Prostate gland (tissue), 2 donors: ENCODE results near the gene FTL. TPM values are rescaled to one million over a fixed set of nuclear protein-coding genes. Genes with fewer than 3 reads are reported as not detected.
A peak's percentile ranks its signal among the peaks of the same experiment; 100 is the strongest.

Source experiments
- DNase-seq: peaks from one replicate; pipeline ENCODE4 v3.0.0-alpha.2; 2019; ENCODE audit warnings: low spot score
- H3K27ac ChIP-seq, 2 donors: fragments of 200-600 bp; sonication (generic); 2 replicates each; pipeline ENCODE4 v1.5.1; 2017 to 2019
- H3K27me3 ChIP-seq: fragments of 200-600 bp; sonication (generic); replicated peaks from 2 replicates; pipeline ENCODE4 v1.5.1; 2019; ENCODE audit not compliant: insufficient read depth
- H3K36me3 ChIP-seq, 2 donors: fragments of 200-600 bp; sonication (generic); 1 replicate in 1 of 2; 2 replicates in 1 of 2; pipeline versions ENCODE4 v1.5.1 to v1.8.1; 2017 to 2019
- H3K4me1 ChIP-seq: fragments of 200-600 bp; sonication (generic); replicated peaks from 2 replicates; pipeline ENCODE4 v1.5.1; 2019
- H3K4me3 ChIP-seq, 2 donors: fragments of 200-600 bp; sonication (generic); 2 replicates each; pipeline ENCODE4 v1.5.1; 2017 to 2019
- H3K9me3 ChIP-seq: fragments of 200-600 bp; sonication (generic); 2 replicates; pipeline ENCODE4 v1.5.1; 2017
- CTCF ChIP-seq, 4 experiments: fragments of 200-600 bp in 2 of 4; fragments of 450-650 bp in 2 of 4; sonication (generic) in 2 of 4; IDR thresholded peaks; 1 replicate in 3 of 4; 2 replicates in 1 of 4; pipeline ENCODE4 v1.5.1; 2016 to 2019; ENCODE audit warnings: antibody characterized with exemption in 4 of 4, mild to moderate bottlenecking in 2 of 4, moderate library complexity in 2 of 4
- POLR2A ChIP-seq: fragments of 450-650 bp; IDR thresholded peaks from one replicate; pipeline ENCODE4 v1.6.1; 2016; ENCODE audit warnings: antibody characterized with exemption, mild to moderate bottlenecking
- POLR2AphosphoS5 ChIP-seq: sonication (generic); formaldehyde crosslinking; IDR thresholded peaks from one replicate; pipeline ENCODE4 v1.6.1; 2017; ENCODE audit warnings: antibody characterized with exemption
- WGBS: methylation state at CpG from one replicate; pipeline ENCODE4 v1.1.5; 2018; 5-methylcytosine and 5-hydroxymethylcytosine counted together
- intact Hi-C: fragments of 100-400 bp; cut with DNase I; formaldehyde crosslinking; loops from one replicate; pipeline ENCODE4 v1.14.2; 2022
- total RNA-seq, 2 donors: library from RNA; depleted of rRNA; stranded (reverse); fragments of >200 nt; gene quantifications; one replicate each; pipeline ENCODE4 v1.1.0, GENCODE V29; 2016

FTL gene
- total RNA-seq, 2 donors from 2014 or later, result 1,764 to 2,124 TPM

DNA sequence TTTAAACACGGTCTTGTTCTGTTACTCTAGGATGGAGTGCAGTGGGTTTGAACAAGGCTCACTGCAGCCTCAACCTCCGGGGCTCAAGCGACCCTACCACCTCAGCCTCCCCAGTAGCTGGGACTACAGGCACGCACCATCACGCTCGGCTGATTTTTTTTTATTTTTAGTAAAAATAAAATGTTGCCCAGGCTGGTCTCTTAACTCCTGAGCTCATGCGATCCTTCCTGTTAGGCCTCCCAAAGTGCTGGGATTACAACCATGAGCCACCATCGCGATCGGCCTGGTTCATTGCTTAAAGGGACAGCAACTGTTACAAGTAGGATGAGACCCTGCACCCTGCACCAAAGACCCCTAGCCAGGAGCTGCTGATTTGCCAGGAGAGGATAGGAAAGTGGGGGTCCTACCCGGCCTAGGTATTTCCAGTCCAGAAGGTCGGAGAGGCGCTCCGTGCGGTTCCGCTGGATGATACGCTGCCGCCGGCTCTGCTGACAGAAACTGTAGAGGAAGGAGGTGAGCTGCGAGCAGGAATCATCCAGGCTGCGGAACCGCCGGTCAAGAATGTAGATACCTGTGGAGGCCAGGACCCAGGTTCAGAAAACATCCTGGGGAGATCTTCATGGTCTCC, 5.1 kb downstream of the FTL start:
- WGBS, result 85% methylated on average over 23 of the region's 23 CpGs
- intact Hi-C loops, result loop anchor here (5.0 kb wide), 1 partner anchor 173 kb away; no protein-coding TSS in a partner anchor
- peak overlapping the region in 1 of 2 donors; percentile 17 for H3K27ac ChIP-seq

DNA sequence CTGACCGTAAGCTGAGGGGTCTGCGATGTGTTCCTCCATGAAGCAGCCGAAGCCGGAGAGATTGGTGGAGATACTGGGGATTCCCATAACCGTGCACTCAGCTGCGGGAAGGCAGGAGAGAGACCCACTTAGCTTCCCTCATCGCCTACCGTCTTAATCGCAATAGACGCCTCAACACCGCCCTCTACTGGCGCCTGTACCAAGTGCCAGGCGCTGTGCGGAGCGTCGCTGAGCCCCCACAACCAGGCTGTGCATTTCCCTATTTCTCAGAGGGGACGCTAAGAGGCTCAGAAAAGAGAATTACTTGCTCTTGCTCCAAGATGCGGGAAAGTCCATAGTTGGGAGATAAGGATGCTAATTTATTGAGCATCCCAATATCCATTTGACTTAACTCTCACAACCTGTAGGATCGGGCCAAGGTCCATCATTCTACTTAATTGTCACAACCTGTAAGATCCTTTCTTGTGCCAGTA, 5.8 kb downstream of the FTL start:
- H3K36me3 ChIP-seq, result peaks cover 0 to 15% of the 10 kb centered on the region in 2 donors
- no peaks in the 10 kb centered on the region for H3K9me3 ChIP-seq
- no peak for TF ChIP-seq POLR2A
- peak; percentile 72 for TF ChIP-seq POLR2AphosphoS5
- peak; percentile 78 to 89 (median 82) for TF ChIP-seq CTCF (IDR thresholded peaks at IDR 0.05)
- intact Hi-C loops, result loop anchor here (5.0 kb wide), 1 partner anchor 174 kb away; no protein-coding TSS in a partner anchor
- H3K27ac ChIP-seq, result peak overlapping the region in 1 of 2 donors; percentile 17
- DNase-seq, result peak; percentile 67
- H3K27me3 ChIP-seq, result no peaks in the 10 kb centered on the region
- 22% methylated on average over 19 of the region's 19 CpGs for WGBS
- H3K4me3 ChIP-seq, result no peak overlapping the region
- H3K4me1 ChIP-seq, result peaks cover 7% of the 10 kb centered on the region

More for the DNA sequence above, 5.1 kb downstream of the FTL start:
- Histone ChIP-seq H3K27me3 (no peaks in the 10 kb centered on the region), H3K9me3 (no peaks in the 10 kb centered on the region), H3K4me3 (no peak overlapping the region), H3K4me1 (peaks cover 7% of the 10 kb centered on the region), H3K36me3 (peaks cover 0 to 15% of the 10 kb centered on the region in 2 donors)
- DNase-seq, result no peak
- TF ChIP-seq CTCF (IDR thresholded peaks at IDR 0.05), result no peak
- no peak for TF ChIP-seq POLR2A
- no peak for TF ChIP-seq POLR2AphosphoS5

DNA sequence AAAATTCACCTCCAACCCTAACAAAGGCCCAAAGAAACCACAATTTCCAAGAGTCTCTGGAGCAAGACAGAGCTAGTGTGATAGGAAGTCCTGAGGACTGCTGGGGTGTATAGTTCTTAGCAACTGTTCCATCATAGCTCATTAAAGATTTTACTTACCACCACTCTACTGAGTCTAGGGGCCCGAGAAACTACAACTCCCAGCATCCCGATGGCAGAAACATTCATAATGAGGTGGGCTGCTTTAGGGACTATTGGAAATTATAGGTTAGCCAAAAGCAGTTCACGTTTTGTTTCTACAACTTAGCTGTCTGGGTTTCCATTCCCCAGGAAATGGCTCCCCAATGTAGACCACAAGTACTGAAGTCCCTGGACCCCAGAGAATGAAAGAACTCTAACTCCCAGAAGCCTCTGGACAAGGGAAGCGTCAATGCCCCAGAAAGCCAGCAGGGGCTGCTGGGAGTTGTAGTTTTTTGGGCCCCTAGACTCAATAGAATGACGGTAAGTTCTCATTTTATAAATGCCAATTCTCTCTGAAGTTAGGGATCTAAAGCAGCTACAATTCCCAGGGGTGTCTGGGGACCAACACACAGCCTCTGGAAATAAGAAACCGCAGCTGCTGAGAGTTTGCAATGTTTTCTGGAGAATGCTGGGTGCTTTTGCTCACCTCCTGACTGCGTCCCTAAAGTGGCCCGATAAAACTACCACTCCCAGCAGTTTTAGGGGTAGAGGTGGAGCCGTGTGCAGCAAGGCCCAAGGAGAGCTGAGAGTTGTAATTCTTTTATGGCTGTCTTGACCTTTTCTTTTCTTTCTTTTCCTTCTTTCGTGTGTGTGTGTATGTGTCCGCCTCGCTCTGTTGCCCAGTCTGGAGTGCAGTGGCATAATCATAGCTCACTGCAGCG, 11.1 kb downstream of the FTL start:
- Histone ChIP-seq H3K4me3 (no peak overlapping the region), H3K4me1 (no peaks in the 10 kb centered on the region), H3K36me3 (peaks cover 0 to 10% of the 10 kb centered on the region in 2 donors), H3K27me3 (no peaks in the 10 kb centered on the region), H3K9me3 (no peaks in the 10 kb centered on the region), H3K27ac (no peak overlapping the region)
- no peak for DNase-seq
- intact Hi-C loops, result no loop called here
- no peak for TF ChIP-seq POLR2A
- no peak for TF ChIP-seq CTCF (IDR thresholded peaks at IDR 0.05)
- TF ChIP-seq POLR2AphosphoS5, result no peak
- WGBS, result 94% methylated on average over 13 of the region's 13 CpGs

DNA sequence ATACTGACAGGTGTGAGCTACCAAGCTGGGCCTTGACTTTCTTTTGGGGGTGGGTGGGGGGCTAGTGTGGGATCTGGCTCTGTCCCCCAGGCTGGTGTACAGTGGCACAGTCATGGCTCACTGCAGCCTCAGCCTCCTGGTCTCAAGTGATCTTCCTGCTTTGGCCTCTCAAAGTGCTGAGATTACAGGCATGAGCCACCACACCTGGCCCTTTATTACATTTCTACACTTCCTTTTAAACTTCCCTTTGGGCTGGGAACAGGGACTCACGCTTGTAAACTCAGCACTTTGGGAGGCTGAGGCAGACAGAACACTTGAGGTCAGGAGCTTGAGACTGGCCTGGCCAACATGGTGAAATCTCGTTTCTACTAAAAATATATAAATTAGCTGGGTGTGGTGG, 12.0 kb downstream of the FTL start:
- H3K9me3 ChIP-seq, result no peaks in the 10 kb centered on the region
- no peaks in the 10 kb centered on the region for H3K27me3 ChIP-seq
- 66% methylated on average over 2 of the region's 2 CpGs for WGBS
- no peak for TF ChIP-seq CTCF (IDR thresholded peaks at IDR 0.05)
- TF ChIP-seq POLR2AphosphoS5, result no peak
- TF ChIP-seq POLR2A, result no peak
- peaks cover 0 to 10% of the 10 kb centered on the region in 2 donors for H3K36me3 ChIP-seq
- no peak for DNase-seq
- no peak overlapping the region for H3K4me3 ChIP-seq
- no peaks in the 10 kb centered on the region for H3K4me1 ChIP-seq
- H3K27ac ChIP-seq, result no peak overlapping the region
- intact Hi-C loops, result no loop called here
